Measurements from ENCODE around the gene PLEKHG4B. TPM values are rescaled to one million over a fixed set of nuclear protein-coding genes. Genes with fewer than 3 reads are reported as not detected.
"Not testable (repeated sequence)": the region's sequence is repeated elsewhere in the genome, so short reads cannot be mapped to it uniquely, and the experiment has no call there.

PLEKHG4B gene
- polyA plus RNA-seq, 1 experiment: 1.4 TPM

- TF ChIP-seq CTCF (IDR thresholded peaks at IDR 0.05; ENCODE audit: insufficient read depth, low read depth, low read length): no peak
- Histone ChIP-seq H3K4me3 (ENCODE audit: low read depth, low read length) (no peak overlapping the region), H3K27me3 (ENCODE audit: control insufficient read depth, insufficient read depth, low read length) (no peaks in the 10 kb centered on the region), H3K36me3 (ENCODE audit: control insufficient read depth, insufficient read depth, low read length) (peaks cover 21% of the 10 kb centered on the region)
- ChIA-PET CTCF (no interaction called here), POLR2A (no interaction called here)
- no peak for DNase-seq (ENCODE audit: low read depth)
Measured at GRCh38 chr5:234450-234849, 142.5 kb downstream of the PLEKHG4B start.

- DNase-seq (ENCODE audit: low read depth); POLR2A ChIA-PET; H3K4me3 ChIP-seq (ENCODE audit: low read depth, low read length); CTCF ChIA-PET; H3K27me3 ChIP-seq (ENCODE audit: control insufficient read depth, insufficient read depth, low read length): not testable (repeated sequence)
- H3K36me3 ChIP-seq (ENCODE audit: control insufficient read depth, insufficient read depth, low read length): peaks cover 23% of the 10 kb centered on the region
Measured at GRCh38 chr5:235527-235926, 143.6 kb downstream of the PLEKHG4B start.

- peaks cover 20% of the 10 kb centered on the region for H3K36me3 ChIP-seq (ENCODE audit: control insufficient read depth, insufficient read depth, low read length)
- POLR2A ChIA-PET; DNase-seq (ENCODE audit: low read depth); CTCF ChIA-PET; H3K4me3 ChIP-seq (ENCODE audit: low read depth, low read length); H3K27me3 ChIP-seq (ENCODE audit: control insufficient read depth, insufficient read depth, low read length): not testable (repeated sequence)
Measured at GRCh38 chr5:237931-238330, 146.0 kb downstream of the PLEKHG4B start.

Small RNAs within 50 kb of the gene (small RNA-seq; reads per million reads assigned to genes)
- not detected for gene RF00019 (ENCODE audit: insufficient read length, low read depth, low replicate concordance)

Other genes with a start within 250 kb of the PLEKHG4B start
- gene LRRC14B, start 99.3 kb downstream of the PLEKHG4B start, polyA plus RNA-seq (2011; rRNA removed): not detected in 2 replicates
- 4.5 and 4.8 TPM in 2 replicates for gene CCDC127, start 126.0 kb downstream of the PLEKHG4B start, polyA plus RNA-seq (2011; rRNA removed)
- gene SDHA, start 126.2 kb downstream of the PLEKHG4B start, polyA plus RNA-seq (2011; rRNA removed): 74.9 and 112 TPM in 2 replicates
- 153 and 200 TPM in 2 replicates for gene PDCD6, start 179.5 kb downstream of the PLEKHG4B start, polyA plus RNA-seq (2011; rRNA removed)
- 25.2 and 36.4 TPM in 2 replicates for gene AHRR, start 229.5 kb downstream of the PLEKHG4B start, polyA plus RNA-seq (2011; rRNA removed)